Measurements from ENCODE around the gene EMILIN2. TPM values are rescaled to one million over a fixed set of nuclear protein-coding genes. Genes with fewer than 3 reads are reported as not detected.

The EMILIN2 gene
- total and polyA plus RNA-seq, 2 of the 8 experiments (the other 6 are each of a cell fraction or from before 2014, with no cell fraction given): 6.0 to 7.5 TPM

DNA sequence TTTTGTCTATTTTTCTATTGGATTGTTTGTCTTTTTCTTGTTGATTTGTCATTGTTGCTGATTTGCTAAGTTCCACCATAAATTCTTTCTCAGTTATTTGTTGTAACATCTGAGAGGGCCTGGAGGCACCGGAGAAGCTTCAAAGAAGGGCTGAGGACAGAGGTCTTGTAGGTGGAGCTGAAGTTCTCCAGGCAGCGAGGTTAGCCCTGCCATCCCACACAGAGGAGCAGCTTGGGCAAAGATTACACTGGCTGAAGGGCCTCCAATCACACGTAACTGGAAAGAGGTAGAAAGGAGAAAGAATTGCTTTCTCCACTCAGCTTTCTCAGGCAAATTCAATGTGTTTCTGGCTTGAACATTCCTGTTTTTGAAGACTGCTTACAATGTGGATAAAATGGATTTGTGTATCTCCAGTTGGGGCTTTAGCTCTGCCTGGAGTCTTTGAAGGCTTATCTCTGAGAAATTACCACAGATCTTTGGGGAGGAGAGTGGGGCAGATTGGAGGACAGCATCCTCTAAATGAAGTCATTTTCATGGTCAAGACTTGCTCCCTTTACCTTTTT is 21.1 kb upstream of the EMILIN2 start (continued):
- TF ChIP-seq USF2 (IDR thresholded peaks at IDR 0.05; ENCODE audit: low read length): no peak
- TF ChIP-seq ZNF274 (IDR thresholded peaks at IDR 0.05; ENCODE audit: borderline replicate concordance, extremely low read depth, low read length): no peak
- TF ChIP-seq BRCA1 (IDR thresholded peaks at IDR 0.05; ENCODE audit: low read depth, low read length): no peak
- TF ChIP-seq SRF (IDR thresholded peaks at IDR 0.05; ENCODE audit: low read depth, low read length): no peak
- no peak for TF ChIP-seq SIX5 (IDR thresholded peaks at IDR 0.05; ENCODE audit: low read depth, low read length)
